ENCODE measurements around the gene COASY.
"Not testable (repeated sequence)": the region's sequence is repeated elsewhere in the genome, so short reads cannot be mapped to it uniquely, and the experiment has no call there.

DNA sequence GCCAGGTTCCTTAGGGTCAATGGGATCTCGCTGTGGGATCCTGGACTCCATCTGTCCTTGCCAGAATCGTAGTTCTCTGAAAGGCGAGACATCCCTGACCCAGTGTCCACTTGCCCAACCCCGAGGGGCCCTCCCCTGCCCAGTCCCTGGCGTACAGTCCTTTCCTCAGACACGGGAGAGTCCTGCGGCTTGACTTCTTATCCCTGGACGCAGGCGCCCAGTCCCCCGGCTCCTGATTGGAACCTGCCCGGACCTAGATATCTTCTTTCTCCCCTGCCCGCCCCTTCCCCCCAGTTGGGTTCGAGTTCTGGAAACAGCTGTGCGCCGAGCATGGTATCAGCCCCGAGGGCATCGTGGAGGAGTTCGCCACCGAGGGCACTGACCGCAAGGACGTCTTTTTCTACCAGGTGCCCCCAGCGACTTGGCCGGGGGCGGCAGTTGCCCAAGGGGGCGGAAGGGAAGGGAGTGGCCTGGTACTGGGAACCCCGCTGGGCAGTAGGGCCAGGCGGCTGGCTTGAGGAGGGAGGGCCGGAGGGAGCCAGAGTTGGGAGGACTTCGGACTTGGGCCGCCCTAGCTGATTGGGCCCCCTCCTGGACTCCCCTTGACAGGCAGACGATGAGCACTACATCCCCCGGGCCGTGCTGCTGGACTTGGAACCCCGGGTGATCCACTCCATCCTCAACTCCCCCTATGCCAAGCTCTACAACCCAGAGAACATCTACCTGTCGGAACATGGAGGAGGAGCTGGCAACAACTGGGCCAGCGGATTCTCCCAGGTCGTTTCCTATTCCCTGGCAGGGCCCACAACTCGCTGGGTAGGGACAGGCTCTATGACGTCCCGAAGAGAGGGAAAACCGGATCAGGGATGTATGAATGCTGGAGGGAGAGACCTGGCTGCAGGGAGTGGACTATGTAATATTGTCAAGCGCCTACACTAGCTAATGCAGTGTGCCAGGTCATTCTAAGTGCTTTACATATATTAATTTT lies 48.2 kb downstream of the COASY start:
- TF ChIP-seq, protein P1, sequence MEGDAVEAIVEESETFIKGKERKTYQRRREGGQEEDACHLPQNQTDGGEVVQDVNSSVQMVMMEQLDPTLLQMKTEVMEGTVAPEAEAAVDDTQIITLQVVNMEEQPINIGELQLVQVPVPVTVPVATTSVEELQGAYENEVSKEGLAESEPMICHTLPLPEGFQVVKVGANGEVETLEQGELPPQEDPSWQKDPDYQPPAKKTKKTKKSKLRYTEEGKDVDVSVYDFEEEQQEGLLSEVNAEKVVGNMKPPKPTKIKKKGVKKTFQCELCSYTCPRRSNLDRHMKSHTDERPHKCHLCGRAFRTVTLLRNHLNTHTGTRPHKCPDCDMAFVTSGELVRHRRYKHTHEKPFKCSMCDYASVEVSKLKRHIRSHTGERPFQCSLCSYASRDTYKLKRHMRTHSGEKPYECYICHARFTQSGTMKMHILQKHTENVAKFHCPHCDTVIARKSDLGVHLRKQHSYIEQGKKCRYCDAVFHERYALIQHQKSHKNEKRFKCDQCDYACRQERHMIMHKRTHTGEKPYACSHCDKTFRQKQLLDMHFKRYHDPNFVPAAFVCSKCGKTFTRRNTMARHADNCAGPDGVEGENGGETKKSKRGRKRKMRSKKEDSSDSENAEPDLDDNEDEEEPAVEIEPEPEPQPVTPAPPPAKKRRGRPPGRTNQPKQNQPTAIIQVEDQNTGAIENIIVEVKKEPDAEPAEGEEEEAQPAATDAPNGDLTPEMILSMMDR (IDR thresholded peaks at IDR 0.05): not testable (repeated sequence)
- TF ChIP-seq POLR2A (IDR thresholded peaks at IDR 0.05; ENCODE audit: low read depth); POLR2AphosphoS5 (IDR thresholded peaks at IDR 0.05); EP300 (IDR thresholded peaks at IDR 0.05): not testable (repeated sequence)
